ENCODE results near the gene CADM4. TPM values are rescaled to one million over a fixed set of nuclear protein-coding genes. Genes with fewer than 3 reads are reported as not detected.

The CADM4 gene
- total RNA-seq, 1 experiment from 2014 or later = 9.9 TPM

GRCh38 chr19:43633520-43633919 is 6.1 kb downstream of the CADM4 start:
- peaks cover 27% of the 10 kb centered on the region for H3K27me3 ChIP-seq (ENCODE audit: control insufficient read depth, insufficient read depth, low read length)
- DNase-seq = no peak
- H3K4me3 ChIP-seq (ENCODE audit: insufficient read depth, low read depth, low read length) = no peak overlapping the region
- H3K36me3 ChIP-seq (replicated peaks; ENCODE audit: control insufficient read depth, insufficient read depth, low read length) = no peaks in the 10 kb centered on the region

- peaks cover 18% of the 10 kb centered on the region; the same call in 1 of the 2 replicates for H3K27me3 ChIP-seq (ENCODE audit: control insufficient read depth, insufficient read depth, low read length)
- no peak for DNase-seq
- no peak overlapping the region for H3K4me3 ChIP-seq (ENCODE audit: insufficient read depth, low read depth, low read length)
- no peaks in the 10 kb centered on the region for H3K36me3 ChIP-seq (replicated peaks; ENCODE audit: control insufficient read depth, insufficient read depth, low read length)
Measured at GRCh38 chr19:43631491-43631890, 8.2 kb downstream of the CADM4 start.

- no peaks in the 10 kb centered on the region for H3K36me3 ChIP-seq (replicated peaks; ENCODE audit: control insufficient read depth, insufficient read depth, low read length)
- H3K4me3 ChIP-seq (ENCODE audit: insufficient read depth, low read depth, low read length) = no peak overlapping the region
- peaks cover 14% of the 10 kb centered on the region; the same call in 1 of the 2 replicates for H3K27me3 ChIP-seq (ENCODE audit: control insufficient read depth, insufficient read depth, low read length)
- no peak for DNase-seq
Measured at GRCh38 chr19:43628646-43629326, 10.9 kb downstream of the CADM4 start.

DNA sequence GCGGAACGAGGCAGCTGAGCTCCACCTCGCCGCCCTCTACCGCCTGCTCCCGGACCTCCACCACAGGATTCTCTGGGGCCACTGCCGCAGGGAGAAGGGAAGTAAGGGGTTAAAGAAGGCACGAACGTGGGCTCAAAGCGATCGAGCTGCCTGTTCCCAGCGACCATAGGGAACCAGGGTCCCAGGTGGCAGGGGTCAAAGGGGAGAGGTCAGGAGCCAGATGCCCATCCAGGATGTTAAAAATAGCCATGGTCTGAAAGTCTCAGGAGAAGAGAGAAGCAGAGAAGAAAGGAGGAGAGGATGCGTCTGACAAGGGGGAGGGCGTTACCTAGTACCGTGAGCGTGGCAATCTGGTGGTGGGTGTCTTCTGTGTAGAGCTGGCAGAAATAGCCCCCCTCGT is 12.8 kb downstream of the CADM4 start:
- H3K27me3 ChIP-seq (ENCODE audit: control insufficient read depth, insufficient read depth, low read length) = peaks cover 14% of the 10 kb centered on the region; the same call in 1 of the 2 replicates
- no peak for DNase-seq
- no peak overlapping the region for H3K4me3 ChIP-seq (ENCODE audit: insufficient read depth, low read depth, low read length)
- 0 out of 2 replicates have a peak, but pooled peaks cover 1% of the 10 kb centered on the region for H3K36me3 ChIP-seq (replicated peaks; ENCODE audit: control insufficient read depth, insufficient read depth, low read length)

- DNase-seq = peak; percentile 92
- H3K36me3 ChIP-seq (replicated peaks; ENCODE audit: control insufficient read depth, insufficient read depth, low read length) = 0 out of 2 replicates have a peak, but pooled peaks cover 1% of the 10 kb centered on the region
- H3K27me3 ChIP-seq (ENCODE audit: control insufficient read depth, insufficient read depth, low read length) = peaks cover 14% of the 10 kb centered on the region; the same call in 1 of the 2 replicates
- H3K4me3 ChIP-seq (ENCODE audit: insufficient read depth, low read depth, low read length) = no peak overlapping the region
Measured at GRCh38 chr19:43625918-43626579, 13.6 kb downstream of the CADM4 start.

GRCh38 chr19:43624933-43625332 is 14.7 kb downstream of the CADM4 start:
- 0 out of 2 replicates have a peak, but pooled peaks cover 1% of the 10 kb centered on the region for H3K36me3 ChIP-seq (replicated peaks; ENCODE audit: control insufficient read depth, insufficient read depth, low read length)

GRCh38 chr19:43623889-43624670 is 15.6 kb downstream of the CADM4 start:
- peak overlapping the region; percentile 28 for H3K4me3 ChIP-seq (ENCODE audit: insufficient read depth, low read depth, low read length)
- peak; percentile 95 for DNase-seq
- H3K36me3 ChIP-seq (replicated peaks; ENCODE audit: control insufficient read depth, insufficient read depth, low read length) = 0 out of 2 replicates have a peak, but pooled peaks cover 1% of the 10 kb centered on the region
- H3K27me3 ChIP-seq (ENCODE audit: control insufficient read depth, insufficient read depth, low read length) = peaks cover 14% of the 10 kb centered on the region; the same call in 1 of the 2 replicates

More at GRCh38 chr19:43624933-43625332, 14.7 kb downstream of the CADM4 start:
- no peak overlapping the region for H3K4me3 ChIP-seq (ENCODE audit: insufficient read depth, low read depth, low read length)
- H3K27me3 ChIP-seq (ENCODE audit: control insufficient read depth, insufficient read depth, low read length) = peaks cover 14% of the 10 kb centered on the region; the same call in 1 of the 2 replicates
- peak; percentile 97 for DNase-seq

DNA sequence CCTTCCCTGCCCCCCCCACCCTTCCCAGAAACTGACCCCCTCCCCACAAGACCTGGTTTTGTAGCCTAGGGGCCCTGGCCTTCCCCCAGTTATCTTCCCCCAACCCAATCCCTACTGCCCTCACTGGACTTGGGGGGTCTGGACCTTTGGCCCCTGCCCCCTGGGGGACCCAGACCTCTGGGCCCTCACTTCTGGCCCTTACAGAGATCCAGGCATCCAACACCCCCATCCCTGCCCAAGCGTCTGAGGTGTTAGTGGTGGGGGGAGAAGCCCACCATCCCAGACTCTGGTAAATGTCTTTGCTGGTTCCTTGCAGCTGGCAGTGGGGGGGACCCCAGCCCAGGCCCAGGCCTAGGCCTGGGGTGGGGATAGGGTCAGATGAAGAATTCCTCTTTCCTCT is 16.7 kb downstream of the CADM4 start:
- Histone ChIP-seq H3K36me3 (replicated peaks; ENCODE audit: control insufficient read depth, insufficient read depth, low read length) (0 out of 2 replicates have a peak, but pooled peaks cover 1% of the 10 kb centered on the region), H3K4me3 (ENCODE audit: insufficient read depth, low read depth, low read length) (no peak overlapping the region), H3K27me3 (ENCODE audit: control insufficient read depth, insufficient read depth, low read length) (peaks cover 12% of the 10 kb centered on the region; the same call in 1 of the 2 replicates)
- DNase-seq = no peak

- Histone ChIP-seq H3K36me3 (replicated peaks; ENCODE audit: control insufficient read depth, insufficient read depth, low read length) (0 out of 2 replicates have a peak, but pooled peaks cover 1% of the 10 kb centered on the region), H3K4me3 (ENCODE audit: insufficient read depth, low read depth, low read length) (no peak overlapping the region), H3K27me3 (ENCODE audit: control insufficient read depth, insufficient read depth, low read length) (peaks cover 5% of the 10 kb centered on the region; the same call in 1 of the 2 replicates)
- no peak for DNase-seq
Measured at GRCh38 chr19:43622070-43622469, 17.6 kb downstream of the CADM4 start.

GRCh38 chr19:43620061-43621001 is 19.3 kb downstream of the CADM4 start:
- Histone ChIP-seq H3K36me3 (replicated peaks; ENCODE audit: control insufficient read depth, insufficient read depth, low read length) (0 out of 2 replicates have a peak, but pooled peaks cover 1% of the 10 kb centered on the region), H3K4me3 (ENCODE audit: insufficient read depth, low read depth, low read length) (peak overlapping the region; percentile 73), H3K27me3 (ENCODE audit: control insufficient read depth, insufficient read depth, low read length) (no peaks in the 10 kb centered on the region)
- DNase-seq = no peak

DNA sequence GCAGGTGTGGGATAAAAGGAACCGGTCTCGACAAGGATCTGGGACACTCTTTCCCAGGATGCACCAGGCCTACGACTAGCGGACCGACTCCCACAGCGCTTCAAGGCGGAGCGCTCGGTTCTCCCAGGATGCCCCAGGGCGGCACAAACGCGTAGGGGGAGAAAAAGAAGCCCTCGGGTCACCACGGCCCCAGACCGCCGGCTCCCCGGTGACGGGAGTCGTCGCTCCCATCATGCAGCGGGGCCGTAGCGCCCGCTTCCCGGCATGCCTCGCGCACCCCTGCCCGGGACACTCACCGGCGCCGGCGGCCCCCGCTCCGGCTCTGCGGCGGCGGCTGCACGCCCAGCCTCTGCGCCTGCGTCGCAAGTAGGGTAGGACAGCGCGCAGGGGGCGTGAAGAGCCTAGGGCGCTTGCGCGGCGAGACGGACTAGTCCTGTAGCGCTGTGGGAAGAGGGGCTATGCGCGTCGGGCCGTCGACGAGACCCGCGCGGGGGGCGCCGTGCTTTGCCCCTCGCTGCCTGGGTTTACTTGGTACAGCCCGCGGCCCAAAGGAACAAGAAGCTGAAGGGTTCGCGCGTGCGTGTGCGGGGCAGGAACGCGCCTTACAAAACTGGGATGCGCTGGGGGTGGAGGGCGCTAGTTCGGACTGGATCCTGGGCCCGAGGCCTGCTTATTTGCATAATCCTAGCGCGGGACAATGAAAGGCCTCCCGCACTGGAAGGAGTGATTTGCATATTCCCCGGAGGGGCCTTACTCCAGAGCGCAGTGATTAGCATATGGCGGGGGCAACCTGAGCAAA is 20.2 kb downstream of the CADM4 start, which contains the start of gene ZNF428:
TSS of gene ZNF428 (minus strand) at position 368 of the 799 bp plus-strand sequence. CDS start 5,325 bp downstream, outside the sequence.
- Histone ChIP-seq H3K36me3 (replicated peaks; ENCODE audit: control insufficient read depth, insufficient read depth, low read length) (0 out of 2 replicates have a peak, but pooled peaks cover 1% of the 10 kb centered on the region), H3K27me3 (ENCODE audit: control insufficient read depth, insufficient read depth, low read length) (no peaks in the 10 kb centered on the region), H3K4me3 (ENCODE audit: insufficient read depth, low read depth, low read length) (peak within 1 kb of the TSS; percentile 73)
- DNase-seq = peak; percentile 96

DNA sequence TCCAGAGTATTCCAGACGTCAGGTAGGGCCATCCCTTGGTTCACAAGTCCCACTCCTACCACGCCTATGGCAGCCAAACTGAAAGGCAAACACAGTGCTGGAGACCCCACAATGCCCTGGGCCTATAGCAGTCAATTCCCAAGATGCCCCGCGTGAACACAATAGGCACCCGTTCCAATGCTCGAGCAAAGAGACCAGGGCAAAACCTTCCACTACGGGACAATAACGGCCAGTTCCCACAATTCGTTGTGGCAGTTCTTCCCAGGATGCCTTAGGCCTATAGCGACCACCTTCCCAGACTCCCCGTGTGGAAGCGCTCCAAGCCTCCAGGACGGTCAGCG is 20.8 kb downstream of the CADM4 start:
- no peak for DNase-seq
- Histone ChIP-seq H3K4me3 (ENCODE audit: insufficient read depth, low read depth, low read length) (peak overlapping the region; percentile 73), H3K36me3 (replicated peaks; ENCODE audit: control insufficient read depth, insufficient read depth, low read length) (0 out of 2 replicates have a peak, but pooled peaks cover 1% of the 10 kb centered on the region), H3K27me3 (ENCODE audit: control insufficient read depth, insufficient read depth, low read length) (no peaks in the 10 kb centered on the region)

GRCh38 chr19:43616954-43617353 is 22.7 kb downstream of the CADM4 start:
- H3K27me3 ChIP-seq (ENCODE audit: control insufficient read depth, insufficient read depth, low read length) = no peaks in the 10 kb centered on the region
- H3K4me3 ChIP-seq (ENCODE audit: insufficient read depth, low read depth, low read length) = no peak overlapping the region
- DNase-seq = no peak
- H3K36me3 ChIP-seq (replicated peaks; ENCODE audit: control insufficient read depth, insufficient read depth, low read length) = no peaks in the 10 kb centered on the region; the same call in 1 of the 2 replicates

Measured in H7 (cell line).